ENCODE results near the gene EYA2.

The EYA2 gene

DNA sequence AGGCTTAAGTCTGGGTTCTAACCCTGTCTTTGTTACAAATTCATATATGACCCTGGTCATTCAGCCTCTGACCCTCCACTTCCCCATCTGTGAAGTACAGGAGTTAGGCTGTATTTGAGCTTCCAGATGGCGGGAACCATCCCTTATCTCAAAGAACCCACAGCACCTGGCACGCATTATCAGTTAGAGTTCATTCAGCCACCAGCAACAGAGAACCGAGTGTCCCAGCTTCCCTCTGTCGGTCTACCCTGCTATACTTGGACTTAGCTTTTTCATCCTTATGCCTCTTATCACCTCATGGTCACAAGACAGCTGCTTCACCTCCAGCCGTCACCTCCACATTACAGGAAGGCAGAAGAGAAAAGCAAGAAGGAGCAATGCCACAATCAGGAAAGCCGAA is 147.8 kb downstream of the EYA2 start:
- DNase-seq = no peak

GRCh38 chr20:47043086-47043485 is 148.4 kb downstream of the EYA2 start:
- DNase-seq = no peak

GRCh38 chr20:47044938-47045337 is 150.3 kb downstream of the EYA2 start:
- DNase-seq = no peak

GRCh38 chr20:47048054-47048453 is 153.4 kb downstream of the EYA2 start:
- DNase-seq = no peak

GRCh38 chr20:47049771-47050170 is 155.1 kb downstream of the EYA2 start:
- no peak for DNase-seq

DNA sequence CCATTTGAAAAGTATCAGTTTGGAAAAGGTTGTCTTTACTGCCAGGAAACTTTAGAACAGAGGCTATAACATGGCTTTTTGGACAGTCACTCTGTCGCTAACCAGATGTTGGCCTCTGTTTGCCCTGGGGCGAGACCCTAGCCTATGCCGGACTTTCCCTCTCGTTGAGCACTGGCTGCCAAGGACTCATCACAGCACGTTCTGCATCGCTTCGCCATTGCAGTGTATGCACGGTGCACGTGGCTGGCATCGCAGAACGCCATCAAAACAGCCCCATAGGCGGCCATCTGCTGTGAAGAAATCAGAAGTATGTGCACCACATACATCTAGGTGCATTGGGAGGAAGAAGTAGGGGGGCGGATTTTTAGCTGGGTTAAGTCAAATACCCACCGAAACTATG is 156.4 kb downstream of the EYA2 start:
- no peak for DNase-seq

DNA sequence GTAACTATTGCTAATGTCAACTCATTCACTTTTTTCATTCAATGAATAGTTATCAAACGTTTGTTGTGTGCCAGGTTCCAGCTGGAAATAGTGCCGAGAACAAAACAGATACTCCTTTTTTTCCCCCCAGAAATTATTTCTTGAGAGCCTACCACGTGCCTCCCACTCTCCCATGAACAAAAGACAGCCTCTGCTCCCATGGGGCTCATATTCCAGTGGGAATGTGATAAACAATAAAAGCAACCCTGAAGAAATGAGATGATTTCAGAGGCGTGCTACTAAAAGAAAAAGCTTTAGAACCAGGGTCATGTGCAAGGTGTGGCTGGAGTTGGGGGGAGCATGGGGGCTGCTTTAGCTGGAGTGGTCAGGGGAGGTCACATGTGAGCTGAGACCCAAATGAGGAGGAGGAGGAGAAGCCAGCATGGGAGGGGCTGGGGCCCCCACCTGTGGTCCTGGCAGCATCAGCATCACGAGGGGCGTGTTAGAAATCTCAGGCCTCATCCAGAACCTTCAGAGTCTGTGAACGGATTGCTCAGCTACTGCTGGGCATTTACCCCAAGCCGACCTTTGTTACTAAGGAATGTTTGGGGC is 157.4 kb downstream of the EYA2 start:
- no peak for DNase-seq

- no peak for DNase-seq
These were observed 159.9 kb downstream of the EYA2 start for GRCh38 chr20:47054506-47054905.

DNA sequence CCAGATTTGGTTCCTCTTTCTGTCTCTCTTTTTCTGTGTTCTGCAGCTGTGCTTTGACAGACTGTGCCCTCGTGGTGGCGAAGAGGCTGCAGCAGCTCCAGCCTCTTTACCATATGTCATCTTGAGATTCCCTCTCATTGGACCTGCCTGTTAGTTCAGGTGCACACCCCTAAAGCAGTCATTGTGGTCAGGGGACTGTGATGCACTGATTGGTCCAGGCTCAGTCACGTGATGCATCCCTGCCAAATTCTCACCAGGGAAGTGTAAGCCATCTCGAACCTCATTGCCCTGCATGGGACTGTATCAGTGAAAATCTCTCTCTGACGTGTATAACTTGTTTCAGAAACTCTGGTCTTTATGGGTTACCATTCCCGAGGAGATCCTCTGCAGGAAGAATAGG is 160.3 kb downstream of the EYA2 start:
- DNase-seq = no peak

GRCh38 chr20:47055699-47056369 is 161.2 kb downstream of the EYA2 start:
- no peak for DNase-seq

GRCh38 chr20:47057661-47058060 is 163.0 kb downstream of the EYA2 start:
- DNase-seq = no peak

GRCh38 chr20:47058236-47058635 is 163.6 kb downstream of the EYA2 start:
- no peak for DNase-seq

- DNase-seq = no peak
These were observed 164.9 kb downstream of the EYA2 start for GRCh38 chr20:47059536-47059935.

- DNase-seq = no peak
These were observed 166.9 kb downstream of the EYA2 start for GRCh38 chr20:47061549-47061948.

DNA sequence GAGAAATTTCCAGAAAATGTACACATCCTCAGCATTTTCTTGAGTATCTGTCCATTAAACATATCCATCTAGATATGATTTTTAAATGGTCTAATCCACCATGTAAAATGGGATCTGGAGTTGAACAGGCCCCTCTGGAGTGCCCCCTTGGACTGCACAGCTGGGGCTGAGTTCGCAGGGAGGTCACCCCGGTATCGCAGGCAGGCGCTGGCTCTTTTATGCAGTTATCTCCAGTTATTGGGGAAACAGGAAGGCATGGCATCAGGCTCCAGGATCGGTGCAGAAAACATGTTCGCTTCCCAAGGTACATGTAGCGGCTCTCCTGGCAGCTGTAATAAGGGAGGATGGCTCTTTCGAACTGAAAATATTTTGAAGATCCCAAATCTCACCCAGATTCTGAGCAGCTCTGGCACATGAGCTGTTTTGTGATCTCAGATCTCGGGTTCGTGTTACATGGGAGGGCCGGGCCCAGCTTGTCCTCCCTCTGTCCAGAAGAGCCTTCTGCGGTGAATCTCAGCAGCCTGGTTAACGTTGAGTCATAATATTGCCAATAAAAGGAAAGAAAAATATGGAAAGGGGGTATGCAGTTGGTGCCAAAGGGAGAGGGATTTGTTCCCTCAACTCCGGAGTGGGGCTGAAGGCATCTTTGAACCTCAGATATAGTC is 167.7 kb downstream of the EYA2 start:
- no peak for DNase-seq

DNA sequence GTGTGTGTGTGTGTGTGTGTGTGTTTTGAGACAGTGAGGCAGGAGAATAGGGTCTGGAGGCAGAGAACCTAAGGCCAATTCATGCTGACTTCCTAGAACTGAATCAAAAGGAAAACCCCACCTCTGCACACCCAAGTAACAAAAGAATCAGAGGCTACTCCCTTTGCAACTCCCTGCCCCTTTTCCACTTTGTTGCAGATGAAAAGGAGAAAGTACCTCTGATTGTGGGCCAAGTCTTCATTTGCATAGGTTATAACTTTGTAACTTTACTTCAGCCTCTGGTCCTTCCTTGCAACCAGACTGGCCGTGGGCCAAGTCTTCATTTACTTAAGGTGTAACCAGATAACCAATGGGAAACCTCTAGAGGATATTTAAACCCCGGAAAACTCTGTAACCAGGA is 168.8 kb downstream of the EYA2 start:
- DNase-seq = no peak

DNA sequence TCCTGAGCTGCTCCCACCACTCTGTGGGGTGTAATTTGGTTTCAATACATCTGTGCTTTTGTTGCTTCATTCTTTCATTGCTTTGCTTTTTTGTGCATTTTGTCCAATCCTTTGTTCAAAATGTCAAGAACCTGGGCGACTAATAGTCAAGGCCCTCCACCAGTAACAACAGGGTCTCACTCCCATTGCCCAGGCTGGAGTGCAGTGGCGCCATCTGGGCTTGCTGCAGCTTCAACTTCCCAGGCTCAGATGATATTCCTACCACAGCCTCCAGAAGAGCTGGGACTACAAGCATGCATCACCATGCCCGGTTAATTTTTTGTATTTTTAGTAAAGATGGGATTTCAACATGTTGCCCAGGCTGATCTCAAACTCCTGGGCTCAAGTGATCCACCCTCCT is 169.2 kb downstream of the EYA2 start:
- DNase-seq = no peak

DNA sequence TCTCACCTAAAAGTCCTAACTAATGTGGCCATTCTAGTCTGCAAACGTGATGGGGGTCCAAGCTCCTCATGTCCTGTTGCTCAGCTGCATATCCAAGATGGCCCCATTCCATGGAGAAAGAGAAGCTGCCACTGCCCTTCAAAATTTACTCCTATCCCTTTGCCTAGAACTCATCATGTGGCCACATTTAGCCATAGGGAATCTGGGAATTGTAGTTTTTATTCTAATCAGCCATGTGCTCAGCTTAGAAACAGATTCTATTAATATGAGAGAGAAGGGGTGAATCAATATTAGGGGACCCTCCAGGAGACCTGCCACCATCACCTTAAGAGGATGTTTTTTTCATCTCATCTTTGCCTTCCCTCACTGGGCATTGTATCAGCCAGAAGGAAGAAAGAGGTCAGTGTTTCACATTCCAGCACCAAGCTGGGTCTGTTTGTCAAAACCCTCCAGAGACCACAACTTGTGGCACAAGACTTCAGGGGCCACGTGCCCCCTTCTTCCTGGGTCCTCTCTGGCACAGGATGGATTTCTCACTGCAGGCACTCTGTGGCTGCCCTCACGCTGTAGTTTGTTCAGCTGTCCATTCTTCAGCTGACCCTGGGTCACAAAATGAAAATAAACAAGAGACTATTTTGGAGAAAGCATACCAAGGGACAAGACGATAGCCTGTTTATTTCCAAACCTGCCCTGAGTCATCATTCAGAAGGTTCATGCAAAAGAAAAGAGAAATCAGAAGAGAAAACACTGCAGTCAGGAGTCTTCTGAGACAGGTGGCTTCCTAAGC is 172.0 kb downstream of the EYA2 start:
- no peak for DNase-seq

GRCh38 chr20:47067776-47068175 is 173.1 kb downstream of the EYA2 start:
- DNase-seq = no peak

DNA sequence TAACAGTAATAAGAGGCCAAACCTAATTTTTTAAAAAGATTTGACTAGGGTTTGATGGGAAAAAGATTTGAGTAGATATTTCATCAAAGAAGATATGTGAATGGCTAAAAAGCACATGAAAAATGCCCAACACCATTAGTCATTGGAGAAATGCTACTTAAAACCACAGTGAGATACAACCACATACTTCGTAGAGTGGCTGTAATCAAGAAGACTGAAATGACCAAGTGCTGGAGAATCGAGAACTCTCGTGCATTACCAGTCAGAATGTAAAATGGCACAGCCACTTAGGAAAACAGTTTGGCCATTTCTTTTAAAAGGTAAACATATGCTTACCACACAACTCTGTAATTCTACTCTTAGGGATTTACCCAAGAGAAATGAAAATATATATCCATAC is 175.5 kb downstream of the EYA2 start:
- DNase-seq = no peak

DNA sequence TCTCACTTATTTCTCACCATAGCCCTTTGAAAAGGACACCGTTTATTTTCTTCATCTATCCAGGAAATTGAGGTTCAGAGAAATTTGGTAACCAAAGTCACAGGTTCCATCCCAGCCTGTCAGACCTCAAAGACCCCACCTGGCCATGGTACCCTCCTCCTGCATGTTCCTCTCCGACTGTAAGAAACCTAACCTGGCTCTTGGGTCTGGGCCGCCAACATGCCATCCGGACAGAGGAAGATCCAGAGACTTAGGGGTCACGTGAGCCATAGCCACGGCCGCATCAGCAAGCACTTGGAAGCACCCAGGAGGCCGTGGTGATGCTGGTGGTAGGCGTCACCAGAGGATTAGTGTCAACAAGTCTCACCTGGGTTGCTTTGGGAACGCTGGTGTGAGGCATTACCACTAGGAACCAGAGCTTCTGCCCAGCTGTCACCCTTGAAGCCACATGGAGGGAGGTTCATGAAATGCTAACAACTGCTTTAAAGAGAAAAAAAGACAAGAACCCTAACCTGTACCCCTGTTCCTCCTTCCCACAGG is 177.1 kb downstream of the EYA2 start:
- DNase-seq = no peak

GRCh38 chr20:47073766-47074475 is 179.3 kb downstream of the EYA2 start:
- no peak for DNase-seq

GRCh38 chr20:47075263-47075662 is 180.6 kb downstream of the EYA2 start:
- DNase-seq = no peak
